K562 (cell line): ENCODE results near the gene DVL3. TPM values are rescaled to one million over a fixed set of nuclear protein-coding genes. Genes with fewer than 3 reads are reported as not detected.

Experiments
- ARNT ChIP-seq, 2 experiments: fragments of 450-650 bp; IDR thresholded peaks; 2 replicates each; pipeline ENCODE4 v1.6.1; 2016; ENCODE audit warnings: mild to moderate bottlenecking in 1 of 2
- C11orf30 ChIP-seq: fragments of 450-650 bp; IDR thresholded peaks from 2 replicates; pipeline ENCODE4 v1.6.1; 2016; ENCODE audit warnings: low read depth, mild to moderate bottlenecking
- CBFB ChIP-seq: sonication (generic); formaldehyde crosslinking; IDR thresholded peaks from 2 replicates; pipeline ENCODE4 v1.4.0; 2020; ENCODE audit warnings: mild to moderate bottlenecking, missing genetic modification reagents
- CCAR2 ChIP-seq: fragments of 200-400 bp; formaldehyde crosslinking; IDR thresholded peaks from 2 replicates; pipeline ENCODE4 v1.6.1; 2017; ENCODE audit warnings: mild to moderate bottlenecking, low read depth, low read length
- FOXM1 ChIP-seq, 2 experiments: fragments of 450-650 bp in 1 of 2; sonication (generic) in 1 of 2; formaldehyde crosslinking in 1 of 2; IDR thresholded peaks; 2 replicates each; pipeline versions ENCODE4 v1.6.1 to v1.9.0; 2017 to 2022; ENCODE audit warnings: low read depth in 2 of 2, mild to moderate bottlenecking in 2 of 2, missing genetic modification reagents in 1 of 2, moderate library complexity in 1 of 2
- NFRKB ChIP-seq: fragments of 450-650 bp; IDR thresholded peaks from 2 replicates; pipeline ENCODE4 v1.6.1; 2016; ENCODE audit warnings: low read depth
- NUFIP1 ChIP-seq: fragments of 450-650 bp; IDR thresholded peaks from 2 replicates; pipeline ENCODE4 v1.6.1; 2018; ENCODE audit not compliant: partially characterized antibody
- PHTF2 ChIP-seq: fragments of 250-450 bp; sonication (Bioruptor Pico); IDR thresholded peaks from 2 replicates; pipeline ENCODE4 v1.5.0; 2021; ENCODE audit warnings: mild to moderate bottlenecking
- SP1 ChIP-seq: sonication (generic); formaldehyde crosslinking; IDR thresholded peaks from 2 replicates; pipeline ENCODE4 v1.8.1; 2022; ENCODE audit warnings: mild to moderate bottlenecking, missing genetic modification reagents
- polyA plus RNA-seq, 8 experiments: library from polyadenylated mRNA; depleted of rRNA in 4 of 8; stranded (reverse) in 5 of 8; unstranded in 3 of 8; fragments of >200 nt; fragmentation: Nextera tagmentation in 2 of 8; fragmentation: Illumina TruSeq in 1 of 8; extraction: Ambion mirVana in 2 of 8; extraction: Trizol in 1 of 8; gene quantifications; 2 replicates each; pipeline versions ENCODE4 v1.2.1 to v1.2.3, GENCODE V29; 2011 to 2014; ENCODE audit warnings: inconsistent platforms in 1 of 8, missing spikeins in 1 of 8
- total RNA-seq, 7 experiments: library from RNA; depleted of rRNA in 6 of 7; stranded (reverse); fragments of >200 nt in 6 of 7; fragmentation: Illumina TruSeq in 2 of 7; extraction: Trizol in 2 of 7; gene quantifications; 2 replicates each; pipeline versions ENCODE4 v1.2.1 to v1.2.3, GENCODE V29; 2011 to 2021; ENCODE audit warnings: low replicate concordance in 1 of 7
- TF ChIP-seq, protein P1 (sequence below): sonication (generic); formaldehyde crosslinking; IDR thresholded peaks from 2 replicates; pipeline ENCODE4 v1.8.1; 2023; ENCODE audit warnings: mild to moderate bottlenecking, missing genetic modification reagents
- TF ChIP-seq, protein P2 (sequence below): fragments of 450-650 bp; formaldehyde crosslinking; IDR thresholded peaks from 2 replicates; pipeline ENCODE4 v1.4.0; 2022; ENCODE audit warnings: missing genetic modification characterization
- TF ChIP-seq, protein P3 (sequence below): fragments of 200-800 bp; sonication (Bioruptor generic); IDR thresholded peaks from 2 replicates; pipeline ENCODE4 v1.6.1; 2017; ENCODE audit warnings: missing genetic modification characterization, missing compliant biosample characterization
- TF ChIP-seq, protein P4 (sequence below), 2 experiments: fragments of 200-800 bp in 1 of 2; sonication (Bioruptor generic) in 1 of 2; sonication (generic) in 1 of 2; formaldehyde crosslinking in 1 of 2; IDR thresholded peaks in 1 of 2; conservative IDR thresholded peaks in 1 of 2; 2 replicates each; pipeline versions ENCODE4 v1.5.0 to v1.6.1; 2016 to 2020; ENCODE audit warnings: missing compliant biosample characterization in 1 of 2, missing genetic modification characterization in 1 of 2, missing genetic modification reagents in 1 of 2

DVL3 gene
- total and polyA plus RNA-seq, 9 of the 15 experiments (the other 6 are each of a cell fraction or from before 2014, with no cell fraction given) = 3.1 to 57.9 (median 20.1) TPM

DNA sequence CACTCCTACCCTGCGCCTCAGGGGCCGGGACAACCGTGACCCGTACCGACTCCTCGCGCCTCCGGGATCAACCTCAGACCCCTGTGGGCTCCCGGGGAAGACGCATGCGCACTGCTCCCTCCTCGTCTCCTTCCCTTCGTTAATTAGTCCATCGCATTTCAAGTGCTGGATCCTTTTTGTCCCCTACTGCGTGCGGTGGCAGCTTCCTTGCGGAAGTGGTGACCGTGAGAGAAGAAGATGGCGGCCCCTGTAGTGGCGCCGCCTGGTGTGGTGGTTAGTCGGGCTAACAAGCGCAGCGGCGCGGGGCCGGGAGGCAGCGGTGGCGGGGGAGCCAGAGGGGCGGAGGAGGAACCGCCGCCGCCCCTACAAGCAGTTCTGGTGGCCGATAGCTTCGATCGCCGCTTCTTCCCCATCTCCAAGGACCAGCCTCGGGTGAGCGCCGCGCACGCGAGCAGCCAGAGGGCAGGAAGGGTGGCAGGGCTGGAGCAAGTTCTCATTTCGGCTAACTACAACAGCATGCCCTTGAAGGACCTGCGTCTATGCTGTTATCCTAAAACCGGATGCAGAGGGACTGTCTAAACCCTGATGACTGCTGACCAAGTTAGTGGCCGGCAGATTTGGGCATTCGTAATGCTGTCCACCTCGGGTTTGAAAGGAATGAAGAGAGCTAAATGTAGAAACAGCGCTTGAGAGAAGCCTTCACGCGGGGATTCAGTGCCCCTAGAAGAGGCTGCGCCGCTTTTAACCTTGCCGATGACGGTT, 19.8 kb upstream of the DVL3 start, which contains the start of gene EIF2B5 (continued):
- TF ChIP-seq, protein P1, sequence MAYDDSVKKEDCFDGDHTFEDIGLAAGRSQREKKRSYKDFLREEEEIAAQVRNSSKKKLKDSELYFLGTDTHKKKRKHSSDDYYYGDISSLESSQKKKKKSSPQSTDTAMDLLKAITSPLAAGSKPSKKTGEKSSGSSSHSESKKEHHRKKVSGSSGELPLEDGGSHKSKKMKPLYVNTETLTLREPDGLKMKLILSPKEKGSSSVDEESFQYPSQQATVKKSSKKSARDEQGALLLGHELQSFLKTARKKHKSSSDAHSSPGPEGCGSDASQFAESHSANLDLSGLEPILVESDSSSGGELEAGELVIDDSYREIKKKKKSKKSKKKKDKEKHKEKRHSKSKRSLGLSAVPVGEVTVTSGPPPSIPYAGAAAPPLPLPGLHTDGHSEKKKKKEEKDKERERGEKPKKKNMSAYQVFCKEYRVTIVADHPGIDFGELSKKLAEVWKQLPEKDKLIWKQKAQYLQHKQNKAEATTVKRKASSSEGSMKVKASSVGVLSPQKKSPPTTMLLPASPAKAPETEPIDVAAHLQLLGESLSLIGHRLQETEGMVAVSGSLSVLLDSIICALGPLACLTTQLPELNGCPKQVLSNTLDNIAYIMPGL (CRISPR knock-in tag) = peak; percentile 76; the same call in 1 of the 2 replicates
- TF ChIP-seq CCAR2 = no peak
- peak; percentile 85 for TF ChIP-seq C11orf30
- TF ChIP-seq, protein P2, sequence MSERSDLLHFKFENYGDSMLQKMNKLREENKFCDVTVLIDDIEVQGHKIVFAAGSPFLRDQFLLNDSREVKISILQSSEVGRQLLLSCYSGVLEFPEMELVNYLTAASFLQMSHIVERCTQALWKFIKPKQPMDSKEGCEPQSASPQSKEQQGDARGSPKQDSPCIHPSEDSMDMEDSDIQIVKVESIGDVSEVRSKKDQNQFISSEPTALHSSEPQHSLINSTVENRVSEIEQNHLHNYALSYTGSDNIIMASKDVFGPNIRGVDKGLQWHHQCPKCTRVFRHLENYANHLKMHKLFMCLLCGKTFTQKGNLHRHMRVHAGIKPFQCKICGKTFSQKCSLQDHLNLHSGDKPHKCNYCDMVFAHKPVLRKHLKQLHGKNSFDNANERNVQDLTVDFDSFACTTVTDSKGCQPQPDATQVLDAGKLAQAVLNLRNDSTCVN (CRISPR knock-in tag) = no peak
- TF ChIP-seq, protein P3, sequence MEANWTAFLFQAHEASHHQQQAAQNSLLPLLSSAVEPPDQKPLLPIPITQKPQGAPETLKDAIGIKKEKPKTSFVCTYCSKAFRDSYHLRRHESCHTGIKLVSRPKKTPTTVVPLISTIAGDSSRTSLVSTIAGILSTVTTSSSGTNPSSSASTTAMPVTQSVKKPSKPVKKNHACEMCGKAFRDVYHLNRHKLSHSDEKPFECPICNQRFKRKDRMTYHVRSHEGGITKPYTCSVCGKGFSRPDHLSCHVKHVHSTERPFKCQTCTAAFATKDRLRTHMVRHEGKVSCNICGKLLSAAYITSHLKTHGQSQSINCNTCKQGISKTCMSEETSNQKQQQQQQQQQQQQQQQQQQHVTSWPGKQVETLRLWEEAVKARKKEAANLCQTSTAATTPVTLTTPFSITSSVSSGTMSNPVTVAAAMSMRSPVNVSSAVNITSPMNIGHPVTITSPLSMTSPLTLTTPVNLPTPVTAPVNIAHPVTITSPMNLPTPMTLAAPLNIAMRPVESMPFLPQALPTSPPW (CRISPR knock-in tag) = peak; percentile 65; the same call in 1 of the 2 replicates
- peak; percentile 86 for TF ChIP-seq SP1
- no peak; the same call in 1 of the 2 replicates for TF ChIP-seq CBFB (CRISPR knock-in tag)
- TF ChIP-seq PHTF2 (CRISPR knock-in tag) = no peak
- TF ChIP-seq ARNT (IDR thresholded peaks at IDR 0.05) = no peak
- peak; percentile 99 for TF ChIP-seq NFRKB
- TF ChIP-seq, protein P4, sequence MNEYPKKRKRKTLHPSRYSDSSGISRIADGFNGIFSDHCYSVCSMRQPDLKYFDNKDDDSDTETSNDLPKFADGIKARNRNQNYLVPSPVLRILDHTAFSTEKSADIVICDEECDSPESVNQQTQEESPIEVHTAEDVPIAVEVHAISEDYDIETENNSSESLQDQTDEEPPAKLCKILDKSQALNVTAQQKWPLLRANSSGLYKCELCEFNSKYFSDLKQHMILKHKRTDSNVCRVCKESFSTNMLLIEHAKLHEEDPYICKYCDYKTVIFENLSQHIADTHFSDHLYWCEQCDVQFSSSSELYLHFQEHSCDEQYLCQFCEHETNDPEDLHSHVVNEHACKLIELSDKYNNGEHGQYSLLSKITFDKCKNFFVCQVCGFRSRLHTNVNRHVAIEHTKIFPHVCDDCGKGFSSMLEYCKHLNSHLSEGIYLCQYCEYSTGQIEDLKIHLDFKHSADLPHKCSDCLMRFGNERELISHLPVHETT (CRISPR knock-in tag; conservative IDR thresholded peaks at IDR 0.05 in 1 of 2, IDR thresholded peaks at IDR 0.05 in 1 of 2) = 0 out of 4 replicates have a peak, but pooled peaks of 1 of the 2 experiments have one; percentile 25
- TF ChIP-seq FOXM1 (IDR thresholded peaks at IDR 0.05; ENCODE audit: low read depth) = no peak
- peak; percentile 49; the same call in 1 of the 2 replicates for TF ChIP-seq FOXM1 (CRISPR knock-in tag; IDR thresholded peaks at IDR 0.05; ENCODE audit: low read depth)
- TF ChIP-seq NUFIP1 = no peak
